ENCODE results near the gene SAMD10. TPM values are rescaled to one million over a fixed set of nuclear protein-coding genes. Genes with fewer than 3 reads are reported as not detected.

Gene SAMD10
- total and polyA plus RNA-seq, 10 of the 15 experiments (the other 5 are each of a cell fraction or from before 2014, with no cell fraction given): 1.3 to 51.4 (median 17.9) TPM

DNA sequence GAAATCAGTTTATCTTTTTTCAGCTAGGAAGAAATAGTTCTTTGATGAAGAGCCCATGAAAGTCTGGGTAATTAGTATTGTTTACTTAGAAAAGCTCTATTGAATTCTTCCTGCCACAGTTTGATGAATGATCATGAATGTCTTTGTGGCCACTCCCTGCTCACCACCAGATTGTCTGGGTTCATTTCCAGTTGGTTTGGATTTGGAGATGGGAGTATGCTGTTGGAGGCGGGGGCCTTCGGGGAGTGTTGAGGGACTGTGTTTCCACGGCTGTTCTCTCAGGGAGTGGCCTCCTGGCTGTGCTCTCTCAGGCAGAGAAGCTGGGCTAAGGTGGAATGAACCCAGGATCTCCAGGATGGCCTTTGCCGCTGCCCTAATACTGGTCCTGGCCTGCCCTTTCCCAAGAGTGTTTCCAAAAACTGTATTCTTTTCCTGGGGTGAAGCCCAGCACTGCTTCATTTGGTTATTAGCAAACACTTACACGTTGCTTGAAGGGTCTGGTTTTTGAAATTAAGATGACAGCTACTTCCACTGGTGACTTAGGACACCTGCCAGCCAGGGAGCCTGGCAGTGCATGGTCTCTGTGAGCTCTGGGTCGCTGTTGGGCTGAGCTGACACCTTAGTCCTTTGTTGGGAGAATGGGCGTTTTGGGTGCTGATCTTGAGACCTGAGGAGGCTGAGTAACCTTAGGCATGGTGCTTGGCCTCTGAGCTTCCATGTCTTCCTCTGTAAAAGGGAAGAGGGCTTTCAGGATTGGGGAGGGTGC lies 24.7 kb upstream of the SAMD10 start (continued):
- TF ChIP-seq PRDM15 (CRISPR knock-in tag; IDR thresholded peaks at IDR 0.05): no peak
- no peak for TF ChIP-seq MTA3 (IDR thresholded peaks at IDR 0.05; ENCODE audit: borderline replicate concordance, low read length)
- TF ChIP-seq, protein P1, sequence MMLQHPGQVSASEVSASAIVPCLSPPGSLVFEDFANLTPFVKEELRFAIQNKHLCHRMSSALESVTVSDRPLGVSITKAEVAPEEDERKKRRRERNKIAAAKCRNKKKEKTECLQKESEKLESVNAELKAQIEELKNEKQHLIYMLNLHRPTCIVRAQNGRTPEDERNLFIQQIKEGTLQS (IDR thresholded peaks at IDR 0.05; ENCODE audit: borderline replicate concordance, extremely low read depth, low read depth, low read length): no peak
- no peak for TF ChIP-seq TCF12 (IDR thresholded peaks at IDR 0.05; ENCODE audit: low read depth, low read length)
- no peak for TF ChIP-seq RFX5 (IDR thresholded peaks at IDR 0.05; ENCODE audit: low read depth, low read length)

GRCh38 chr20:64001607-64002011 lies 22.2 kb upstream of the SAMD10 start:
- no peak for ATAC-seq
- H3K36me3 ChIP-seq (ENCODE audit: control insufficient read depth in 2 of 2, insufficient read depth in 2 of 2, low read length in 1 of 2): peaks cover 31 to 53% of the 10 kb centered on the region in 2 experiments
- TF ChIP-seq, protein P2, sequence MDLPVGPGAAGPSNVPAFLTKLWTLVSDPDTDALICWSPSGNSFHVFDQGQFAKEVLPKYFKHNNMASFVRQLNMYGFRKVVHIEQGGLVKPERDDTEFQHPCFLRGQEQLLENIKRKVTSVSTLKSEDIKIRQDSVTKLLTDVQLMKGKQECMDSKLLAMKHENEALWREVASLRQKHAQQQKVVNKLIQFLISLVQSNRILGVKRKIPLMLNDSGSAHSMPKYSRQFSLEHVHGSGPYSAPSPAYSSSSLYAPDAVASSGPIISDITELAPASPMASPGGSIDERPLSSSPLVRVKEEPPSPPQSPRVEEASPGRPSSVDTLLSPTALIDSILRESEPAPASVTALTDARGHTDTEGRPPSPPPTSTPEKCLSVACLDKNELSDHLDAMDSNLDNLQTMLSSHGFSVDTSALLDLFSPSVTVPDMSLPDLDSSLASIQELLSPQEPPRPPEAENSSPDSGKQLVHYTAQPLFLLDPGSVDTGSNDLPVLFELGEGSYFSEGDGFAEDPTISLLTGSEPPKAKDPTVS (IDR thresholded peaks at IDR 0.05; ENCODE audit: low read depth, low read length): no peak
- TF ChIP-seq FOXM1 (IDR thresholded peaks at IDR 0.05; ENCODE audit: low read depth, low read length): no peak
- no peak for TF ChIP-seq RELA (IDR thresholded peaks at IDR 0.05; ENCODE audit: borderline replicate concordance, partially characterized antibody)
- no peak for TF ChIP-seq ZNF24 (IDR thresholded peaks at IDR 0.05)
- TF ChIP-seq NBN (IDR thresholded peaks at IDR 0.05): no peak
- TF ChIP-seq, protein P3, sequence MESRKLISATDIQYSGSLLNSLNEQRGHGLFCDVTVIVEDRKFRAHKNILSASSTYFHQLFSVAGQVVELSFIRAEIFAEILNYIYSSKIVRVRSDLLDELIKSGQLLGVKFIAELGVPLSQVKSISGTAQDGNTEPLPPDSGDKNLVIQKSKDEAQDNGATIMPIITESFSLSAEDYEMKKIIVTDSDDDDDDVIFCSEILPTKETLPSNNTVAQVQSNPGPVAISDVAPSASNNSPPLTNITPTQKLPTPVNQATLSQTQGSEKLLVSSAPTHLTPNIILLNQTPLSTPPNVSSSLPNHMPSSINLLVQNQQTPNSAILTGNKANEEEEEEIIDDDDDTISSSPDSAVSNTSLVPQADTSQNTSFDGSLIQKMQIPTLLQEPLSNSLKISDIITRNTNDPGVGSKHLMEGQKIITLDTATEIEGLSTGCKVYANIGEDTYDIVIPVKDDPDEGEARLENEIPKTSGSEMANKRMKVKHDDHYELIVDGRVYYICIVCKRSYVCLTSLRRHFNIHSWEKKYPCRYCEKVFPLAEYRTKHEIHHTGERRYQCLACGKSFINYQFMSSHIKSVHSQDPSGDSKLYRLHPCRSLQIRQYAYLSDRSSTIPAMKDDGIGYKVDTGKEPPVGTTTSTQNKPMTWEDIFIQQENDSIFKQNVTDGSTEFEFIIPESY (IDR thresholded peaks at IDR 0.05): no peak
- no peak for TF ChIP-seq MYC (IDR thresholded peaks at IDR 0.05; ENCODE audit: insufficient read depth, insufficient read length, insufficient replicate concordance, low read length, severe bottlenecking)
- no peak for TF ChIP-seq ETV6 (conservative IDR thresholded peaks at IDR 0.05 in 1 of 2, IDR thresholded peaks at IDR 0.05 in 1 of 2; ENCODE audit: borderline replicate concordance in 1 of 2, low read depth in 1 of 2)
- no peak for TF ChIP-seq ZZZ3 (IDR thresholded peaks at IDR 0.05; ENCODE audit: control insufficient read depth, insufficient read length, low read depth)
- TF ChIP-seq HDAC2 (IDR thresholded peaks at IDR 0.05): no peak

More at GRCh38 chr20:64001607-64002011, 22.2 kb upstream of the SAMD10 start:
- no peak overlapping the region for H3K4me2 ChIP-seq (ENCODE audit: control insufficient read depth, insufficient read depth)
- no peak for DNase-seq (ENCODE audit: low read depth, low spot score)
- SMC1A ChIA-PET (ENCODE audit: uncharacterized antibody, unreplicated experiment): interaction anchor here (1.2 kb wide), 1 partner anchor 18 kb away, joined by 3 read pairs; no protein-coding TSS in a partner anchor
- H2AFZ ChIP-seq (ENCODE audit: control insufficient read depth, low read depth, low read length): no peak overlapping the region
- no TSS peak for BruUV-seq (replicated peaks)
- CTCF ChIA-PET: no interaction called here
- no peak overlapping the region for H3K9ac ChIP-seq (ENCODE audit: control insufficient read depth, insufficient read depth, low read length)
- in situ Hi-C loops (cut with MboI): no loop called here
- H3K4me3 ChIP-seq: no peak overlapping the region
- no peak overlapping the region for H3K27ac ChIP-seq (ENCODE audit: control insufficient read depth, insufficient read depth)
- no peaks in the 10 kb centered on the region for H4K20me1 ChIP-seq (ENCODE audit: control insufficient read depth, insufficient read depth)
- intact Hi-C loops (cut with micrococcal nuclease; ENCODE audit: unreplicated experiment): no loop called here
- WGBS (ENCODE audit: insufficient coverage, insufficient replicate concordance, low lambda C conversion rate, missing lambda C conversion rate): 88% methylated on average over 11 of the region's 11 CpGs
- no peaks in the 10 kb centered on the region; the same call in 2 of the 3 replicates for H3K9me3 ChIP-seq (replicated peaks; ENCODE audit: control insufficient read depth, insufficient read depth, low read length)
- peaks cover 8% of the 10 kb centered on the region for H3K79me2 ChIP-seq (ENCODE audit: control insufficient read depth, insufficient read depth, low read length)
- no peaks in the 10 kb centered on the region for H3K27me3 ChIP-seq (replicated peaks in 1 of 2; ENCODE audit: control insufficient read depth in 2 of 2, insufficient read depth in 2 of 2, low read length in 1 of 2)
- FAIRE-seq: no peak
- RAD21 ChIA-PET (ENCODE audit: unreplicated experiment): no interaction called here
- POLR2A ChIA-PET: no interaction called here
- H3K4me1 ChIP-seq (ENCODE audit: control insufficient read depth, insufficient read depth, low read length): no peaks in the 10 kb centered on the region; the same call in 1 of the 2 replicates

Data from GM12878 (cell line).